GM18508 (cell line): Measurements from ENCODE around the gene SPARCL1.

Source experiments
- ATAC-seq: cut with Tn5 transposase; IDR thresholded peaks from one replicate; pipeline ENCODE4 v1.9.1; 2021; ENCODE audit warnings: moderate number of reproducible peaks; ENCODE audit not compliant: insufficient read depth, unreplicated experiment

Gene SPARCL1

GRCh38 chr4:87541956-87542709, 13.0 kb upstream of the SPARCL1 start:
- no peak for ATAC-seq

- no peak for ATAC-seq
Observed at GRCh38 chr4:87541521-87541920, 12.3 kb upstream of the SPARCL1 start.

GRCh38 chr4:87540146-87541058, 11.2 kb upstream of the SPARCL1 start:
- ATAC-seq, result no peak

GRCh38 chr4:87532907-87533306, 3.7 kb upstream of the SPARCL1 start:
- ATAC-seq, result no peak

DNA sequence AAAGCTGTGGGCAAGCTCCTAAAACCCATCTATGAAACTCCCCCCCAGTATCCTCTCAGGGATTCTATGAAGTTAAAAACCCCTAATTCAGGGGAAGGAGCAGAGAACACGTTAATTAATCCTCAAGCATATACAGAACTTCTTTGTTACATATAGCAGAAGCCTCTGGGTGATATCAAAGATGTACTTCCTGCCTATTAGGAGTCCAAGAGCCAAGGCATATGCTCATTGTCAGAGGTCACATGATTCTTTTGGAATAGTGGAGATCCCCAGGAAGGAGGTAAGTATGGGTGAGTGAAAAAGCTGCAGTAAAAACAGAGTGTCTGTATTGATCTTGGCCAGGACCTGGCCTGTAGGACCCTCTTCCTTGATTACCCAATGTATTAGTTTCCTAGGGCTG, 2.9 kb upstream of the SPARCL1 start:
- ATAC-seq, result no peak

DNA sequence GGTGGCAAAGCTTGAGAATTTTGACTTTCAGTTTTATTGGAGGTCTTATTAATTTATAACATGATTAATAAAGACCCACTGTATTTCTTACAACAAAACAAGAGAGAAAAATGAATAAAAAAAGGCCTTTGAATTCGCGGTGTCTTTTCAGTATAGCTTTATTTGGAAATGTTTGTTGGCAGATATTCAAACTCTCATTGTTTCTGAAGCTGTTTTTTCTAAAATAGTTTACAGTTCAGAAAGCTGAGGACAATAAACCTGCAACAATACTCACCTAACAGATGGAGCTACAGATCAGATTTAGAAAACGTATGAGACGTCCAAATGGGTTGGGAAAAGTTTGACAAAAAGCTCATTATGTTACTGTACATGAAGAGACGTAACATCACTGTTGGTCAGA, 2.4 kb upstream of the SPARCL1 start:
- ATAC-seq, result no peak

GRCh38 chr4:87530868-87531267, 1.7 kb upstream of the SPARCL1 start:
- ATAC-seq, result no peak

DNA sequence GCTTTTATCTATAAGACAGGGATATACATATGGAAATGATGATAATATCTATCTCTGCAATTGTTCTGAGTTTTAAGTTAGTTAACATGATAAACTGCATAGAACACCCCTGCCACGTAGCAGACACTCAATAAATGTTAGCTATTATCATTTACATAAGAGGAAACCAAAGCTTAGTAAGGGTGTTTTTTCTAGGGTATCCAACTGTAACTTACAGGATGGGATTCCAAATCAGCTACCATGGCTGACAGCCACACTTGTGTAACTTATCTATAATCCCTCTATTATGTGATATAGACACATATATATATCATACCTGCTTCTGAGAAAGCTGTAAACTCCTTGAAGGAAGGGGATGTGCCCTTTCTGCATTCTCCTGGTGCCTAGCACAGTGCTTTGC, 1.1 kb upstream of the SPARCL1 start:
- ATAC-seq, result no peak

- ATAC-seq, result no peak
Observed at GRCh38 chr4:87527431-87528220, 1.6 kb downstream of the SPARCL1 start.

DNA sequence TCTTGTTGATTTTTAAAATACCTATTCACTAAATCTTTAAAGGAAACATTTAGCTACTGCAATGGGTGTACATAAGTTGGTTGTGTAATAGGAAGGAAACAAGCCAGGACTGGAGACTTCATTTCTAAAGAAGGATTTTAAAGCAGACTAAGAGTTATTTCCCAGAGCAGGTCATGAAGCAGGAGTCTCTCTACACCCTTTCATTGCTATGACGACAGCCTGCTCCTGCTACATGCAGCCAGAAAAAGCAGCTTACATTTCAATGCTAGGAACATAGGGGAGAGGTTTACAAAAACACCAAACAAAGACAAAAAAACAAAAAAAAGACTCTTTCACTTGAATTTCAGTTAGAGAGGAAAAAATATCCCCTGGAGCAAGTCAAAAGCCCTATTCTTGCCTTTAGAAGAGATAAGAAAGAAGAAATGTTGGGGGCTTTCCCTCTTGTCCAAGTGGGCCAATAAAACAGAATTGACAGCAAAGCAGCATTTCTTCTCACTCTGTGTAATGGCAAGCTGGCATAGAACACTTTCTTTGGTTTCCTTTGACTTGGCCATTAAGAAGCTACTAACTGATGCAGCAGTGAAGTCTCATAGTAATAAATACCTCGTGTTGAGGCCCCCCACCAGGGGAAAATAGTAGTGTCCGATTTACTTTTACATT, 3.4 kb downstream of the SPARCL1 start:
- ATAC-seq, result no peak

DNA sequence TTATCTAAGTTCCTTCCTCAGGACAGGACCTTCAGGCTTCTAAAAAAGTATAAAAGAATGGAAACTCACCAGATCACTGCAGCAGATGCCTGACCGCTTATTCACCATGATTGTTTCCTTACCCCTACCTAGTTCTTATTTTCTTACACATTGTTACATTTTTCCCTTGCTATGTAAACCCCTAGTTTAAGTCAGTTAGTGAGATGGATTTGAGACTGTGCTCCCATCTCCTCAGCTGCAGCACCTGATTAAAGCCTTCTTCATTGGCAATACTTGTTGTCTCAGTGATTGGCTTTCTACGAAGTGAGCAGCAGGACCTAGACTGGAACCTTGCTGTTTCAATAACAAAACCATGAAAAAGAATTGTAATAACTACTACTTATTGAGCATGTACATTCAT, 4.7 kb downstream of the SPARCL1 start:
- no peak for ATAC-seq

DNA sequence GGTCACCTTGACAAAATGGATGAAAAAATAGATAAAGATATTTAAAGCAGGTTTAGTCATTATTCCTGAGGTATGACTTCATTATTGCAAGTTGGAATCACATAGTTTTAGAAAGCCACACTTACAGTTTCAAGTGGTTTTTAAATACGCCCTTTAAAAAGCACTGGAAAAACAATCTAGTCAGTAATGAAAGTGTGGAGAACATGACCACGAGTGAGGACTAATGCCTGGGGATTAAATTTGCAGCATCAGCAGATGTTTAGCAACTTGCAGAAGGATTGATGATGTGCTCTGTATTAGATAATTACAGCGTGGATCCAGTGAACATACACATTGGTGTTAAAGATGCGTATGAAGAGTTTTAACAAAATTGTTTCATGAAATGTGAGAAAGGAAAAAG, 5.9 kb downstream of the SPARCL1 start:
- no peak for ATAC-seq

- ATAC-seq, result no peak
Observed at GRCh38 chr4:87521757-87522374, 7.3 kb downstream of the SPARCL1 start.

DNA sequence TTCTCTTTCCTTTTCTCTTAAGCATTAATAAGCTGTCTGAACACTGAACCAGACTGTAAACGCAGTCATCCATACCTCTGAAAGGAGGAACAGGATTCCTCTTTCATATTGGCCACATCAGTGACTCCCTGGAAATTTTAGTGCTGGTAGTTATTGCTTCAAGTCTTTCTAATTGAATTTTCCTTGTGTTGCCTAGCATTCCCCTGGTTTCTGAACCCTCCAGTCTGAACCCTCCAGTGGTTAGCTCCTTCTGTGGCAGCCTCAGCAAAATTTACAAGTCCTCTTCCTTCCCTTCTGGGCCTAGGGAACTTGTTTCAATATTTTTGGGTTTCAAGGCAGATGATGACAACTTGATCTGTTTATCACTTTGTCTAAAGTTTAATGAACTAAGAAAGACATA, 7.9 kb downstream of the SPARCL1 start:
- no peak for ATAC-seq

DNA sequence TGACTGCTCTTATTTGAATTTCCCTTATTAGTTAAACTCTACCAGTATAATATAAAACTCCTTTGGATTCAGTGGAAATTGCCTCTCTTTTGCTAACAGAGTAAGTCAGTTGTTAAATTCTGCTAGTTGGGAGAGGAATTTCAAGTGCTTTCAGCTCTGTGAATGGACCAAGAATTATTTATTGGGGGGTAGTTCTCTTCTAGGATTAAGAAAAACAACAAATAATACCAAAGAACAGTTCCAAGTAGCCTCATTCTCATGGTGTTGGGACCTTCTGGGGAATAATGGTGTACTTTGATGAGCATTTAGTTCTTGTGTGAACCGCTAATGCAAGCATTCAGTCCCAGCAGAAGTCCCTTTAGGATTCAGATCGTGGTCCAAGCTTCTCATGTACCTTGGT, 11.6 kb downstream of the SPARCL1 start:
- ATAC-seq, result no peak

GRCh38 chr4:87516683-87517082, 12.5 kb downstream of the SPARCL1 start:
- no peak for ATAC-seq

DNA sequence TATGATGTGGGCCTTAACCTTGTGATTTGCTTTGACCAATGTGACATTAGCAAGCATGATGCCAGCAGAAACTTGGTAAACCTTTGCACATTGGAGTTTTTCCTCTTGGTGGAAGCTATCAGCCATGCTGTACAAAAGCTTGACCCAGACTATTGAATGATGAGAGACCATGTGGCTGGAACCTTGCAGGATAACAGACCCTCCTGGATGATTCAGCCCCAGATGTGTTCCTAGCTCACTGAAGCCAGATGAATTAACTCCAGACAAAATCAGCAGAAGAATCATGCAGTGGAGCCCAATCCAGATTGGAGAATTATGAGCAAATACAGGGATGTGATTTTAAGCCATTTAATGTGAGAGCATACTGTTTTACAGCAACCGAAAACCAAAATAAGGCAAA, 16.8 kb downstream of the SPARCL1 start:
- ATAC-seq, result no peak

DNA sequence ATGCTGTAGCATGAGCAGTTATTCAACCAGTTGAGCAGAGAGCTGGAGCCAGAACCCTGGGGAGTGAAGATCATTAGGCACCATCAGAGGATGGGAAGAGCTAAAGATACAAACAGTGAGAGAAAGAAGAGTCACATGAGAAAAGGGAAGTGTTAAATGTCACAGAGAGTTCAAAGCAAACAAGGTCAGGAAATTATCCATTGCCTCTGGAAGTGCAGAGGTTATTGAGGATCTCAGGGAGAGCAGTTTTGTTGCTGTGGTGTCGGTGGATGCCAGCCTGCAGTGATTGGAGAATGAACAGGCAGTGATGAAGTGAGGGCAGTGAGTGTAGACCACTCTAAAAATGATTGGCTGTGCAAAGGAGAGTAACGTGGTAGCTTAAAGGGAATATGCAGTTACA, 17.7 kb downstream of the SPARCL1 start:
- no peak for ATAC-seq

GRCh38 chr4:87510747-87511146, 18.4 kb downstream of the SPARCL1 start:
- ATAC-seq, result no peak
